ENCODE data around the gene CTU2.

The CTU2 gene

DNA sequence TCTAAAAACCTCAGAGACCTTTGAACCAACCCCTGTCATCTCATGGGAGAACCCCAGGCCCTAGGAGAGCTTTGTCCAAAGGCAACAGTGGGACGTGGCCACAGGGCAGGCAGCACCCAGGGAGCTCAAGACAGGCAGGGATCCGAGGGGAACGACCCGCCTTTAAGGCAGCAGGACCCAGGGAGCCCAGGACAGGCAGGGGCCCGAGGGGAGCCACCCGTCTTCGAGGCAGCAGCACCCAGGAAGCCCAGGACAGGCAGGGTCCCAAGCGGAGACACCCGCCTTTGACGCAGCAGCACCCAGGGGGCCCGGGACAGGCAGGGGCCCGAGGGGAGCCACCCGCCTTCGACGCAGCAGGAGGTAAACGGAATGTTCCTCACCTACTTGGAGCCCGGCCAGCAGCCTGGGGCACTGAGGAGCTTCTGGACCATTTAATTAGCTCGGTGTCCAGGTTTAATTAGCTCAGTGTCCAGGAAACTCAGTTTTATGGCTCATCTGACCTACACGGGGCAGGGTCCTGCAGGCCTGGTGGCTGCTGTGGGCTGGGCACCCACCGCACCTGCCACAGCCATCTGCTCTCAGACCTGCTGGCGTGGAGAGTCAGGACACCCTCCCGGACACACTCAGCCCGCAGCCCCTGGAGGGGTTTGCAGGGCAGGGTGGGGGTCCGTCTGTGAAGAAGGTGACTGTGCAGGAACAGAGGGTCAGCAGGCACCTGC, 54.3 kb downstream of the CTU2 start:
- Histone ChIP-seq H3K79me2 (ENCODE audit: control insufficient read depth, low read length) (peaks cover 99% of the 10 kb centered on the region), H3K9me2 (replicated peaks; ENCODE audit: control insufficient read depth, low read length) (no peaks in the 10 kb centered on the region), H3K4me3 (ENCODE audit: low read length) (no peak overlapping the region), H3K4me2 (ENCODE audit: low read length) (no peak overlapping the region), H3K27ac (ENCODE audit: low read depth, low read length) (no peak overlapping the region), H4K20me1 (ENCODE audit: control insufficient read depth, insufficient read depth, low read depth, low read length) (peaks cover 23% of the 10 kb centered on the region; the same call in 1 of the 2 replicates), H3K9me3 (ENCODE audit: control insufficient read depth, insufficient read depth, low read length) (no peaks in the 10 kb centered on the region), H3K27me3 (ENCODE audit: control insufficient read depth, low read length) (no peaks in the 10 kb centered on the region), H3F3A (ENCODE audit: control insufficient read depth, insufficient read depth) (no peaks in the 10 kb centered on the region), H3K4me1 (ENCODE audit: control insufficient read depth, low read length) (no peaks in the 10 kb centered on the region), H3K36me3 (ENCODE audit: control insufficient read depth, low read length) (peaks cover 15% of the 10 kb centered on the region)
- TF ChIP-seq EZH2phosphoT487 (IDR thresholded peaks at IDR 0.05; ENCODE audit: borderline replicate concordance, low read length), result no peak
- TF ChIP-seq, protein P1, sequence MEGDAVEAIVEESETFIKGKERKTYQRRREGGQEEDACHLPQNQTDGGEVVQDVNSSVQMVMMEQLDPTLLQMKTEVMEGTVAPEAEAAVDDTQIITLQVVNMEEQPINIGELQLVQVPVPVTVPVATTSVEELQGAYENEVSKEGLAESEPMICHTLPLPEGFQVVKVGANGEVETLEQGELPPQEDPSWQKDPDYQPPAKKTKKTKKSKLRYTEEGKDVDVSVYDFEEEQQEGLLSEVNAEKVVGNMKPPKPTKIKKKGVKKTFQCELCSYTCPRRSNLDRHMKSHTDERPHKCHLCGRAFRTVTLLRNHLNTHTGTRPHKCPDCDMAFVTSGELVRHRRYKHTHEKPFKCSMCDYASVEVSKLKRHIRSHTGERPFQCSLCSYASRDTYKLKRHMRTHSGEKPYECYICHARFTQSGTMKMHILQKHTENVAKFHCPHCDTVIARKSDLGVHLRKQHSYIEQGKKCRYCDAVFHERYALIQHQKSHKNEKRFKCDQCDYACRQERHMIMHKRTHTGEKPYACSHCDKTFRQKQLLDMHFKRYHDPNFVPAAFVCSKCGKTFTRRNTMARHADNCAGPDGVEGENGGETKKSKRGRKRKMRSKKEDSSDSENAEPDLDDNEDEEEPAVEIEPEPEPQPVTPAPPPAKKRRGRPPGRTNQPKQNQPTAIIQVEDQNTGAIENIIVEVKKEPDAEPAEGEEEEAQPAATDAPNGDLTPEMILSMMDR (IDR thresholded peaks at IDR 0.05; ENCODE audit: low read depth, low read length, poor library complexity, severe bottlenecking), result no peak

DNA sequence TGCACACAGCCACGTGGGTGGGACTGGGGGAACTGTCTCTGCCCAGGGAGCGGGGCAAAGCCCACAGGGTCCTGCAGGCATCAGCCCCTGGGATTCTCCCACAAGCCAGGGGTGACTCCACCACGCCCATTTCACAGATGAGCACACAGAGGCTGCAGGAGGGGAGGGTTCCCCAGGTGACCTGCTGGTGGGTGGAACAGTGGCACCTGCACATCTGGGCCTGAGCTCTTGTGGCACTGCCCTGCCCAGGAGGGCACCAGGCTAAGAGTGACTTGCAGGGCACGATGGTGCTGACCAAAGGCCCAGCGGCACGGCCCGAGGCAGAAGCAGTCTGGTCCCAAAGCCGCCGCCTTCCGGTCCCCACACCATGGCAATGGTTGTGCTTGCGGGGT, 54.8 kb downstream of the CTU2 start:
- no peaks in the 10 kb centered on the region for H3K27me3 ChIP-seq (ENCODE audit: control insufficient read depth, low read length)
- peaks cover 19% of the 10 kb centered on the region for H3K36me3 ChIP-seq (ENCODE audit: control insufficient read depth, low read length)
- TF ChIP-seq, protein P1 (IDR thresholded peaks at IDR 0.05; ENCODE audit: low read depth, low read length, poor library complexity, severe bottlenecking), result no peak
- no peak for TF ChIP-seq EZH2phosphoT487 (IDR thresholded peaks at IDR 0.05; ENCODE audit: borderline replicate concordance, low read length)
- no peak overlapping the region for H3K4me3 ChIP-seq (ENCODE audit: low read length)
- peaks cover 23% of the 10 kb centered on the region; the same call in 1 of the 2 replicates for H4K20me1 ChIP-seq (ENCODE audit: control insufficient read depth, insufficient read depth, low read depth, low read length)
- H3F3A ChIP-seq (ENCODE audit: control insufficient read depth, insufficient read depth), result no peaks in the 10 kb centered on the region
- no peaks in the 10 kb centered on the region for H3K9me3 ChIP-seq (ENCODE audit: control insufficient read depth, insufficient read depth, low read length)
- no peak overlapping the region for H3K27ac ChIP-seq (ENCODE audit: low read depth, low read length)
- H3K4me1 ChIP-seq (ENCODE audit: control insufficient read depth, low read length), result no peaks in the 10 kb centered on the region
- no peak overlapping the region for H3K4me2 ChIP-seq (ENCODE audit: low read length)
- H3K79me2 ChIP-seq (ENCODE audit: control insufficient read depth, low read length), result peaks cover 99% of the 10 kb centered on the region
- no peaks in the 10 kb centered on the region for H3K9me2 ChIP-seq (replicated peaks; ENCODE audit: control insufficient read depth, low read length)

DNA sequence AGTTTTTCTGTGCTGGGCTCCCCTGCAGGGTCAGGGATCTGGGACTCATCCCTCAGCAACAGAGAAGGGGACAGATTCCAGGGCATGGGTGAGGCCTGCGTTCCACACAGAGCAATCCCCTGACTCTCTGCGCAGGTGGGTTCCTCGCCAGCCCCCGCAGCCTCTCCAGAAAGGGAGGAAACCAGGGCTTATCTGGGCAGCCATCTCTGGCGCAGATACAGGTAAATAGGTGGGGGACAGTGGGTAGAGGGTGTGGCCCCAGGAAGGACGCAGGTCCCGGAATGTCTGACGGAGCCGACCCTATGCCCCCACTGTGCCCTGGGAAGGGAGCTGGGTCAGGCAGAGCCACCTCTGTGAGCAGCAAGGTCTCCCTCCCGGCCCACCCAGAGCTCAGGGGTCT, 55.5 kb downstream of the CTU2 start:
- H3F3A ChIP-seq (ENCODE audit: control insufficient read depth, insufficient read depth), result no peaks in the 10 kb centered on the region
- peaks cover 23% of the 10 kb centered on the region; the same call in 1 of the 2 replicates for H4K20me1 ChIP-seq (ENCODE audit: control insufficient read depth, insufficient read depth, low read depth, low read length)
- H3K4me1 ChIP-seq (ENCODE audit: control insufficient read depth, low read length), result no peaks in the 10 kb centered on the region
- no peak overlapping the region for H3K4me3 ChIP-seq (ENCODE audit: low read length)
- peaks cover 100% of the 10 kb centered on the region for H3K79me2 ChIP-seq (ENCODE audit: control insufficient read depth, low read length)
- H3K9me2 ChIP-seq (replicated peaks; ENCODE audit: control insufficient read depth, low read length), result no peaks in the 10 kb centered on the region
- no peaks in the 10 kb centered on the region for H3K27me3 ChIP-seq (ENCODE audit: control insufficient read depth, low read length)
- H3K36me3 ChIP-seq (ENCODE audit: control insufficient read depth, low read length), result peaks cover 25% of the 10 kb centered on the region
- H3K4me2 ChIP-seq (ENCODE audit: low read length), result no peak overlapping the region
- H3K9me3 ChIP-seq (ENCODE audit: control insufficient read depth, insufficient read depth, low read length), result no peaks in the 10 kb centered on the region
- H3K27ac ChIP-seq (ENCODE audit: low read depth, low read length), result no peak overlapping the region
- TF ChIP-seq, protein P1 (IDR thresholded peaks at IDR 0.05; ENCODE audit: low read depth, low read length, poor library complexity, severe bottlenecking), result no peak
- TF ChIP-seq EZH2phosphoT487 (IDR thresholded peaks at IDR 0.05; ENCODE audit: borderline replicate concordance, low read length), result no peak
